GM10266 (cell line): ENCODE data around the gene LAMA5.

ENCODE experiments used
- DNase-seq: peaks from one replicate; pipeline ENCODE4 v3.0.0; 2012; ENCODE audit errors: extremely low spot score
- TF ChIP-seq, protein P1 (sequence below): IDR thresholded peaks from 2 replicates; pipeline ENCODE4 v1.5.1; 2012; ENCODE audit warnings: mild to moderate bottlenecking, low read depth; ENCODE audit not compliant: control insufficient read depth, insufficient read depth; ENCODE audit errors: missing control alignments

The LAMA5 gene

DNA sequence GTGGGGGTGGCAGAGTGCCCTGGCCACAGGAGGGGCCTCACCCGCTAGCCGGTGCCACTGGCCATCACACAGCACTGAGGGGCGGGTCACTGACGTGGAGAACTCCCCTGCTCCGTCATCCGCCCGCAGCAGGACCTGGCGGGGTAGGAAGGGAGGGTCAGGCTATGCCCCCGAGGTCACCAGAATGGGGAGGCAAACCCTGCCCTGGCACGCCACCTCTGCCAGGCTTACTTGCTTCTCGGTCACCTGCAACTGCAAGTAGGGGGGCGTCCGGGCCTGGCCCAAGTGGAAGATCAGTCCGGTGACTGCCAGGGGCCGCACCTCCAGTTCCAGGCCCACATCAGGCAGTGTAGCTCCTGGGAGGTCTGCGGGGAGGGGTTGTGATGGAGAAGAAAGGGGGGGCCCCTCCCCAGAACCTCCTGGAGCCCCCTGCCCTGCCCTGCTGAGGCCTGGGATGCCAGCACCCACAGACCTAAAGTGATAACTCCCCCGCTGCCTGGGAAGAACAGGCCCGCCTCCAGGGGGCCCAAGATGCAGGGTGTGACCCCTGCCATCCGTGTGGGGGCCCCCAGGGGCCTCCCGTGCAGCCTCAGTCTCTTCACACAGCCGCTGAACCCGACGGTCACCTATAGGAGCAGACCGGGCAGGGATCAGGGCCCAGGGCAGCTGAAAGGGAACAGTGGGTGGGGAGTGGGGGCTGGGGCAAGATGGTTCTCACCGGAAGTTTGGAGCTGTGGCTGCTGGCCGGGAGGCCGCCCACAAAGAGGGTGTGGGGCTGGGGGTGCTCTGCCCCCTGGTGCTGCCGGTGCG lies 57.0 kb downstream of the LAMA5 start:
- TF ChIP-seq, protein P1, sequence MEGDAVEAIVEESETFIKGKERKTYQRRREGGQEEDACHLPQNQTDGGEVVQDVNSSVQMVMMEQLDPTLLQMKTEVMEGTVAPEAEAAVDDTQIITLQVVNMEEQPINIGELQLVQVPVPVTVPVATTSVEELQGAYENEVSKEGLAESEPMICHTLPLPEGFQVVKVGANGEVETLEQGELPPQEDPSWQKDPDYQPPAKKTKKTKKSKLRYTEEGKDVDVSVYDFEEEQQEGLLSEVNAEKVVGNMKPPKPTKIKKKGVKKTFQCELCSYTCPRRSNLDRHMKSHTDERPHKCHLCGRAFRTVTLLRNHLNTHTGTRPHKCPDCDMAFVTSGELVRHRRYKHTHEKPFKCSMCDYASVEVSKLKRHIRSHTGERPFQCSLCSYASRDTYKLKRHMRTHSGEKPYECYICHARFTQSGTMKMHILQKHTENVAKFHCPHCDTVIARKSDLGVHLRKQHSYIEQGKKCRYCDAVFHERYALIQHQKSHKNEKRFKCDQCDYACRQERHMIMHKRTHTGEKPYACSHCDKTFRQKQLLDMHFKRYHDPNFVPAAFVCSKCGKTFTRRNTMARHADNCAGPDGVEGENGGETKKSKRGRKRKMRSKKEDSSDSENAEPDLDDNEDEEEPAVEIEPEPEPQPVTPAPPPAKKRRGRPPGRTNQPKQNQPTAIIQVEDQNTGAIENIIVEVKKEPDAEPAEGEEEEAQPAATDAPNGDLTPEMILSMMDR = no peak
- DNase-seq = no peak

DNA sequence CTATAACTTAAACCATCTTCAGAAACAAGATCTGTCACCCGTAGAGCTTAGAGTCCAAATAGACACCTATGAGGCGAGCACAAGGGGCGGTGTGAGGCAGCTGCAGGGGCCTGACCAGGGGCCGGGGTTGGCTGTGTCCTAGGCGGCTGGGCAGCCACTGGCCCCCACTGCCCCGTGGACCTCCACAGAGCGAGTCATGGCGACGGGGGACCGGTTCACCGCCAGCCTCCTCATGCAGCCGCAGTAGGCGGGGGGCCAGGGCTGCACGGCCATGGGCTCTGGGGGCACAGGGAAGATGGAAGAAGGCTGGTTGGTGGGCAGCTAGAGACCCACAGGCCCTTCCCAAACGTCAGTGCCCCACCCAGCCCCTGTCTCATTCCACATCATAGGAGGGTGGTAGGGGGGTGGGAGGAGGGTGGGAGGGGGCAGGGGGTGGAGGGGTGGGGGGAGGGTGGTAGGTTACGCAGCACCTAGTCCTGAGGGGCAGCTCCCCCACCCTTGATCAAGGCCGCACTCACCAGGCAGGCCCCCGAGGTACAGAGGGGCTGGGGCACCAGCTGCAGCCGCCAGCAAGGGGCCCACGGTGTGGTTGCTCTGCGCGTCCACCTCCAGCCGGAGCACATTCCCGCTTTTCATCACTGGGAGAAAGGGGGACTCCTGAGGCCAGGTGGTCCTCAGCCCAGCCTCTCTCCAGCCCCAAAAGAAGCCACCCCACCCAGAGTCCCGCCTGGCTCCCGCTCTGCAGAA lies 57.7 kb downstream of the LAMA5 start:
- TF ChIP-seq, protein P1 = no peak
- no peak for DNase-seq

DNA sequence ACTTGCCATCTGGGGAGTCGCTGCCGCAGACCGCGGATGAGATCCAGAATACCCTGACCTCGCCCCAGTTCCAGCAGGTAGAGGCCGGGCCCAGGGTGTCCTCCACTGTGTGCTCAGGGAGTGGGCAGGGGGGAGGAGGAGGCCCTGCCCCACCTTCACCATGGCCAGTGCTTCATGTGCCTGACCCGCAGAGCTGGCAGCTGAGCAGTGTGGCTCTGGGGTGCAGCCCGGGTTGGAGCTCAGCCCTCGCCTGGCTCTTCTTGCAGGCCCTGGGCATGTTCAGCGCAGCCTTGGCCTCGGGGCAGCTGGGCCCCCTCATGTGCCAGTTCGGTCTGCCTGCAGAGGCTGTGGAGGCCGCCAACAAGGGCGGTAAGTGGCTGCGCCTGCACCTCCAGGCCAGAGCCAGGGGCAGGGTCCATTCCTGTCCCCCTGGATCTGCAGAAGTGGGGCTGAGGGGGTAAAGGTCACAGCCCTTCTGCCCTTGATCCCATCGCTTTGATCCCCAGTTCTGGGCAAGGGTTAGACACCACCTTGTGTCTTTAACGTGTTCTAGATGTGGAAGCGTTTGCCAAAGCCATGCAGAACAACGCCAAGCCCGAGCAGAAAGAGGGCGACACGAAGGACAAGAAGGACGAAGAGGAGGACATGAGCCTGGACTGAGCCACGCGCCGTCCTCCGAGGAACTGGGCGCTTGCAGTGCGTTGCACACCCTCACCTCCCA lies 58.9 kb downstream of the LAMA5 start:
- TF ChIP-seq, protein P1 = no peak

DNA sequence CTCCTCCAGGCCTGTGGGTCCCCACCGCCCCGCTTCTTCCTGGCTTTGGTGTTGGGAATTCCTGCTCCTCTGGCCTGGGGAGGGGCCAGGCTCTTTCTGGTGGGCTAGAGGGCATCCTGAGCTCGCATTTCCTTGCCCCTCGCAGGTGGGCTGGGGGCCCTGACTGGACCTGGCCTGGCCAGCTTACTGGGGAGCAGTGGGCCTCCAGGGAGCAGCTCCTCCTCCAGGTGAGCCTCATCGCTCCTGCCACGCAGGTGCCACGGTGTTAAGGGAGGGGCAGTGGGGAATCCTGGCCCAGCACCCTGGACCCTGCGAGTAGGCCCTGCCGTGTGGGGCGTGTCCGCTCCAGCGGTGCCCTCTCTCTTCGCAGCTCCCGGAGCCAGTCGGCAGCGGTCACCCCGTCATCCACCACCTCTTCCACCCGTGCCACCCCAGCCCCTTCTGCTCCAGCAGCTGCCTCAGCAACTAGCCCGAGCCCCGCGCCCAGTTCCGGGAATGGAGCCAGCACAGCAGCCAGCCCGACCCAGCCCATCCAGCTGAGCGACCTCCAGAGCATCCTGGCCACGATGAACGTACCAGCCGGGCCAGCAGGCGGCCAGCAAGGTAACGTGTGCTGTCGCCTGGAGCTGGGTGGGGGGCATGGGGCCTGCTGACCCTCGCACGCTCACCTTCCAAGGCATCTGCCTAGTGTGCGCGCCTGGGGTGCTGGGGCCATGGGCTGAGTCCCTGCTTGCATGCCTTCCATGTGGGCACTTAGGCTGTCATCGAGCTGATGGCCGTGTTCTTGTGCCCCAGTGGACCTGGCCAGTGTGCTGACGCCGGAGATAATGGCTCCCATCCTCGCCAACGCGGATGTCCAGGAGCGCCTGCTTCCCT lies 59.6 kb downstream of the LAMA5 start:
- TF ChIP-seq, protein P1 = no peak
- no peak for DNase-seq

More for the DNA sequence above, 58.9 kb downstream of the LAMA5 start:
- DNase-seq = no peak

DNA sequence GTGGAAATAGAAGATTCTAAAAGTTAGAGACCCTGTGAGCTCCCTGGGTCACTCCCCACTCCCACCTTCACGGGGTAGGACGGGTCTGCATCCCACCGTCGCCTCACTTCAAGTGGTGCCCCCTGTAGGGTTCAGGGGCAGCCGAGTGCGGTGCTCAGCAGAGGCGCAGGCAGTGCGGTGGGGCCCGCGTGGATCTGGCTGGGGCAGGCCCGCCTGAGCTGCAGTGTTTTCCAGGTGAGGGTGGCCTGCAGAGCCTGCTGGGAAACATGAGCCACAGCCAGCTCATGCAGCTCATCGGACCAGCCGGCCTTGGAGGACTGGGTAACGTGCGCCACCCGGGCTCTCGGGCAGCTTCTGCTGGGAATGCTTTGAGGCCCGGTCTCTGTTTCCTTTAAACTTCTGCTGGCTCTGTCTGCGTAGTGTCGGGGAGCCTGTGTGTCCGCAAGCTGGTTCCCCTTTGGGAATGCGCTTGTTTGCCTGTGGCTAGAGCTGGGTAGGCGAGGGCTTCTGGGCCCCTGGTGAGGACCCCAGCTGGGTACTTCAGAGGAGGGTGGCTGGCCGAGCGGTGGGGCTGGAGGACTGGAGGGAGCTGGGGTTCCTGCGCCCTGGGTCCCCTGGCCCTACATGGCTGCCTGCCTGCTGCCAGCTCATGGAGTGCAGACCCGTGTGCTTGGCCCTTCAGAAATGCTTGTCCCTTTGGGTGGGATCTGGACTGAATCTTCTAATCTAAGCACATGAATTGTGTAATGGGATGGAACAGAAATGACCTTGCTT lies 60.5 kb downstream of the LAMA5 start:
- TF ChIP-seq, protein P1 = no peak
- DNase-seq = no peak
